ENCODE data around the gene NAA35. TPM values are rescaled to one million over a fixed set of nuclear protein-coding genes. Genes with fewer than 3 reads are reported as not detected.

Gene NAA35
- total and polyA plus RNA-seq, 2 experiments from 2014 or later = 29.2 to 31.6 TPM

DNA sequence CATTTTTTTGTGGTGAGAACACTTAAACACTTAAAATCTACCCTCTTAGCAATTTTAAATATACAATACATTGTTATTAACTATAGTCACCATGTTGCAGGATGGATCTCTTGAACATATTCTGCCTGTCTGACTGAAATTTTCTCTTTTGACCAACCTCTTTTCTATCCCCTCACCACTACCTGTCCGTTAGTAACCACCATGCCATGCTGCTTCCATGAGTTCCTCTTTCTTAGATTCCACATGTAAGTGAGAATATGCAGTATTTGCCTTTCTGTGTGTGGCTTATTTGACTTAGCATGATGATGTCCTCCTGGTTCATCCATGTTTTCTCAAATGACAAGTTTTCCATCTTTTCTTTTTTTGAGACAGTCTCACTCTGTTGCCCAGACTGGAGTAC is 48.5 kb upstream of the NAA35 start:
- H3K27me3 Mint-ChIP-seq (ENCODE audit: insufficient read depth, low read depth, poor library complexity) = peaks cover 2% of the 10 kb centered on the region
- H3K4me3 ChIP-seq = no peak overlapping the region
- H2AFZ ChIP-seq = no peak overlapping the region
- 0 out of 2 replicates have a peak, but pooled peaks cover 3% of the 10 kb centered on the region for H3K36me3 ChIP-seq (ENCODE audit: insufficient read depth)
- H3K27ac ChIP-seq (ENCODE audit: low read depth) = no peak overlapping the region
- DNase-seq (ENCODE audit: low spot score) = no peak
- H3K36me3 Mint-ChIP-seq (ENCODE audit: low read depth) = peaks cover 6% of the 10 kb centered on the region; the same call in 2 of the 3 replicates
- no peaks in the 10 kb centered on the region for H3K4me1 Mint-ChIP-seq
- no peaks in the 10 kb centered on the region for H3K27me3 ChIP-seq (ENCODE audit: insufficient read depth)
- no peaks in the 10 kb centered on the region for H3F3A ChIP-seq (replicated peaks; ENCODE audit: low read depth)
- ATAC-seq = no peak
- H3K4me2 ChIP-seq = no peak overlapping the region
- no peak overlapping the region for H3K27ac Mint-ChIP-seq
- TF ChIP-seq STAT1 (IDR thresholded peaks at IDR 0.05; ENCODE audit: unreplicated experiment) (no peak), JUNB (IDR thresholded peaks at IDR 0.05; ENCODE audit: unreplicated experiment) (no peak), ZNF114 (CRISPR knock-in tag; IDR thresholded peaks at IDR 0.05) (no peak), EZH2phosphoT487 (IDR thresholded peaks at IDR 0.05; ENCODE audit: unreplicated experiment) (no peak), CREB1 (CRISPR knock-in tag; IDR thresholded peaks at IDR 0.05; ENCODE audit: low read depth) (no peak), EZH2 (IDR thresholded peaks at IDR 0.05; ENCODE audit: low read depth, unreplicated experiment) (no peak)
- no peak overlapping the region for H3K4me3 Mint-ChIP-seq
- H3K79me2 ChIP-seq (replicated peaks; ENCODE audit: insufficient read depth) = no peaks in the 10 kb centered on the region
- peaks cover 12% of the 10 kb centered on the region for H3K9me3 Mint-ChIP-seq
- no peaks in the 10 kb centered on the region for H3K9me2 ChIP-seq (ENCODE audit: insufficient read depth)
- no peaks in the 10 kb centered on the region for H4K20me1 ChIP-seq (replicated peaks; ENCODE audit: insufficient read depth)
- H3K4me1 ChIP-seq (ENCODE audit: insufficient read depth) = no peaks in the 10 kb centered on the region

DNA sequence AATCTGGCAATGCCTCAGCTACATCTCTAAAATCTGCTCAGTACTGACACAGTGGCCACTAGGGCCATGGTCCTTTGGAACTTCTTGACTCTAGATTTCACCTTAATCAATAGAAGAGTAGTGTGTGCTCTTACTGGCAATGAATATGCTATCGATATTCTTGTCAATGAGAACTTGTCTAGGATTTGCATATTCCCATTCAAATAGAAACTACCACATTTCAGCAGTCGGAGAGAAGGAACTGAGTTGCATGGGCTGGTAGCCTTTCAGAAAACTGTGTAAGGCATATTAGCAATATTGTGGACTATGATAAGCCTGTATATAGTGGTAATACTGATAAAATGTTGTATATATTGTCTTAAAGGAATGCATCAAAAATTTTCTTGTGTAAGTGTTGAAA is 45.3 kb upstream of the NAA35 start:
- peaks cover 5% of the 10 kb centered on the region for H3K27me3 Mint-ChIP-seq (ENCODE audit: insufficient read depth, low read depth, poor library complexity)
- no peak for ATAC-seq
- Histone ChIP-seq H3K4me3 (no peak overlapping the region), H3K4me2 (no peak overlapping the region), H2AFZ (no peak overlapping the region), H3K79me2 (replicated peaks; ENCODE audit: insufficient read depth) (no peaks in the 10 kb centered on the region), H4K20me1 (replicated peaks; ENCODE audit: insufficient read depth) (no peaks in the 10 kb centered on the region), H3K9me2 (ENCODE audit: insufficient read depth) (no peaks in the 10 kb centered on the region), H3K36me3 (ENCODE audit: insufficient read depth) (0 out of 2 replicates have a peak, but pooled peaks cover 3% of the 10 kb centered on the region), H3F3A (replicated peaks; ENCODE audit: low read depth) (no peaks in the 10 kb centered on the region), H3K27me3 (ENCODE audit: insufficient read depth) (no peaks in the 10 kb centered on the region), H3K4me1 (ENCODE audit: insufficient read depth) (no peaks in the 10 kb centered on the region), H3K27ac (ENCODE audit: low read depth) (no peak overlapping the region)
- H3K27ac Mint-ChIP-seq = no peak overlapping the region
- no peak for DNase-seq (ENCODE audit: low spot score)
- H3K9me3 Mint-ChIP-seq = peaks cover 12% of the 10 kb centered on the region
- no peaks in the 10 kb centered on the region; the same call in 2 of the 3 replicates for H3K4me1 Mint-ChIP-seq
- no peak overlapping the region for H3K4me3 Mint-ChIP-seq
- H3K36me3 Mint-ChIP-seq (ENCODE audit: low read depth) = peaks cover 6% of the 10 kb centered on the region; the same call in 2 of the 3 replicates
- TF ChIP-seq JUNB (IDR thresholded peaks at IDR 0.05; ENCODE audit: unreplicated experiment) = no peak
- TF ChIP-seq ZNF331 (CRISPR knock-in tag; IDR thresholded peaks at IDR 0.05; ENCODE audit: low read depth) = no peak
- TF ChIP-seq ZNF114 (CRISPR knock-in tag; IDR thresholded peaks at IDR 0.05) = no peak
- TF ChIP-seq, protein P1, sequence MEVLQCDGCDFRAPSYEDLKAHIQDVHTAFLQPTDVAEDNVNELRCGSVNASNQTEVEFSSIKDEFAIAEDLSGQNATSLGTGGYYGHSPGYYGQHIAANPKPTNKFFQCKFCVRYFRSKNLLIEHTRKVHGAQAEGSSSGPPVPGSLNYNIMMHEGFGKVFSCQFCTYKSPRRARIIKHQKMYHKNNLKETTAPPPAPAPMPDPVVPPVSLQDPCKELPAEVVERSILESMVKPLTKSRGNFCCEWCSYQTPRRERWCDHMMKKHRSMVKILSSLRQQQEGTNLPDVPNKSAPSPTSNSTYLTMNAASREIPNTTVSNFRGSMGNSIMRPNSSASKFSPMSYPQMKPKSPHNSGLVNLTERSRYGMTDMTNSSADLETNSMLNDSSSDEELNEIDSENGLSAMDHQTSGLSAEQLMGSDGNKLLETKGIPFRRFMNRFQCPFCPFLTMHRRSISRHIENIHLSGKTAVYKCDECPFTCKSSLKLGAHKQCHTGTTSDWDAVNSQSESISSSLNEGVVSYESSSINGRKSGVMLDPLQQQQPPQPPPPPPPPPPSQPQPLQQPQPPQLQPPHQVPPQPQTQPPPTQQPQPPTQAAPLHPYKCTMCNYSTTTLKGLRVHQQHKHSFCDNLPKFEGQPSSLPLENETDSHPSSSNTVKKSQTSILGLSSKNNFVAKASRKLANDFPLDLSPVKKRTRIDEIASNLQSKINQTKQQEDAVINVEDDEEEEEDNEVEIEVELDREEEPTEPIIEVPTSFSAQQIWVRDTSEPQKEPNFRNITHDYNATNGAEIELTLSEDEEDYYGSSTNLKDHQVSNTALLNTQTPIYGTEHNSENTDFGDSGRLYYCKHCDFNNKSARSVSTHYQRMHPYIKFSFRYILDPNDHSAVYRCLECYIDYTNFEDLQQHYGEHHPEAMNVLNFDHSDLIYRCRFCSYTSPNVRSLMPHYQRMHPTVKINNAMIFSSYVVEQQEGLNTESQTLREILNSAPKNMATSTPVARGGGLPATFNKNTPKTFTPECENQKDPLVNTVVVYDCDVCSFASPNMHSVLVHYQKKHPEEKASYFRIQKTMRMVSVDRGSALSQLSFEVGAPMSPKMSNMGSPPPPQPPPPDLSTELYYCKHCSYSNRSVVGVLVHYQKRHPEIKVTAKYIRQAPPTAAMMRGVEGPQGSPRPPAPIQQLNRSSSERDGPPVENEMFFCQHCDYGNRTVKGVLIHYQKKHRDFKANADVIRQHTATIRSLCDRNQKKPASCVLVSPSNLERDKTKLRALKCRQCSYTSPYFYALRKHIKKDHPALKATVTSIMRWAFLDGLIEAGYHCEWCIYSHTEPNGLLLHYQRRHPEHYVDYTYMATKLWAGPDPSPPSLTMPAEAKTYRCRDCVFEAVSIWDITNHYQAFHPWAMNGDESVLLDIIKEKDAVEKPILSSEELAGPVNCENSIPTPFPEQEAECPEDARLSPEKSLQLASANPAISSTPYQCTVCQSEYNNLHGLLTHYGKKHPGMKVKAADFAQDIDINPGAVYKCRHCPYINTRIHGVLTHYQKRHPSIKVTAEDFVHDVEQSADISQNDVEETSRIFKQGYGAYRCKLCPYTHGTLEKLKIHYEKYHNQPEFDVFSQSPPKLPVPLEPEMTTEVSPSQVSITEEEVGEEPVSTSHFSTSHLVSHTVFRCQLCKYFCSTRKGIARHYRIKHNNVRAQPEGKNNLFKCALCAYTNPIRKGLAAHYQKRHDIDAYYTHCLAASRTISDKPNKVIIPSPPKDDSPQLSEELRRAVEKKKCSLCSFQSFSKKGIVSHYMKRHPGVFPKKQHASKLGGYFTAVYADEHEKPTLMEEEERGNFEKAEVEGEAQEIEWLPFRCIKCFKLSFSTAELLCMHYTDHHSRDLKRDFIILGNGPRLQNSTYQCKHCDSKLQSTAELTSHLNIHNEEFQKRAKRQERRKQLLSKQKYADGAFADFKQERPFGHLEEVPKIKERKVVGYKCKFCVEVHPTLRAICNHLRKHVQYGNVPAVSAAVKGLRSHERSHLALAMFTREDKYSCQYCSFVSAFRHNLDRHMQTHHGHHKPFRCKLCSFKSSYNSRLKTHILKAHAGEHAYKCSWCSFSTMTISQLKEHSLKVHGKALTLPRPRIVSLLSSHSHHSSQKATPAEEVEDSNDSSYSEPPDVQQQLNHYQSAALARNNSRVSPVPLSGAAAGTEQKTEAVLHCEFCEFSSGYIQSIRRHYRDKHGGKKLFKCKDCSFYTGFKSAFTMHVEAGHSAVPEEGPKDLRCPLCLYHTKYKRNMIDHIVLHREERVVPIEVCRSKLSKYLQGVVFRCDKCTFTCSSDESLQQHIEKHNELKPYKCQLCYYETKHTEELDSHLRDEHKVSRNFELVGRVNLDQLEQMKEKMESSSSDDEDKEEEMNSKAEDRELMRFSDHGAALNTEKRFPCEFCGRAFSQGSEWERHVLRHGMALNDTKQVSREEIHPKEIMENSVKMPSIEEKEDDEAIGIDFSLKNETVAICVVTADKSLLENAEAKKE (CRISPR knock-in tag; IDR thresholded peaks at IDR 0.05) = no peak
- TF ChIP-seq EZH2 (IDR thresholded peaks at IDR 0.05; ENCODE audit: low read depth, unreplicated experiment) = no peak
- TF ChIP-seq, protein P2, sequence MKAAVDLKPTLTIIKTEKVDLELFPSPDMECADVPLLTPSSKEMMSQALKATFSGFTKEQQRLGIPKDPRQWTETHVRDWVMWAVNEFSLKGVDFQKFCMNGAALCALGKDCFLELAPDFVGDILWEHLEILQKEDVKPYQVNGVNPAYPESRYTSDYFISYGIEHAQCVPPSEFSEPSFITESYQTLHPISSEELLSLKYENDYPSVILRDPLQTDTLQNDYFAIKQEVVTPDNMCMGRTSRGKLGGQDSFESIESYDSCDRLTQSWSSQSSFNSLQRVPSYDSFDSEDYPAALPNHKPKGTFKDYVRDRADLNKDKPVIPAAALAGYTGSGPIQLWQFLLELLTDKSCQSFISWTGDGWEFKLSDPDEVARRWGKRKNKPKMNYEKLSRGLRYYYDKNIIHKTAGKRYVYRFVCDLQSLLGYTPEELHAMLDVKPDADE (IDR thresholded peaks at IDR 0.05) = no peak
- TF ChIP-seq POLR2AphosphoS5 (IDR thresholded peaks at IDR 0.05; ENCODE audit: low read depth) = no peak
- TF ChIP-seq, protein P3, sequence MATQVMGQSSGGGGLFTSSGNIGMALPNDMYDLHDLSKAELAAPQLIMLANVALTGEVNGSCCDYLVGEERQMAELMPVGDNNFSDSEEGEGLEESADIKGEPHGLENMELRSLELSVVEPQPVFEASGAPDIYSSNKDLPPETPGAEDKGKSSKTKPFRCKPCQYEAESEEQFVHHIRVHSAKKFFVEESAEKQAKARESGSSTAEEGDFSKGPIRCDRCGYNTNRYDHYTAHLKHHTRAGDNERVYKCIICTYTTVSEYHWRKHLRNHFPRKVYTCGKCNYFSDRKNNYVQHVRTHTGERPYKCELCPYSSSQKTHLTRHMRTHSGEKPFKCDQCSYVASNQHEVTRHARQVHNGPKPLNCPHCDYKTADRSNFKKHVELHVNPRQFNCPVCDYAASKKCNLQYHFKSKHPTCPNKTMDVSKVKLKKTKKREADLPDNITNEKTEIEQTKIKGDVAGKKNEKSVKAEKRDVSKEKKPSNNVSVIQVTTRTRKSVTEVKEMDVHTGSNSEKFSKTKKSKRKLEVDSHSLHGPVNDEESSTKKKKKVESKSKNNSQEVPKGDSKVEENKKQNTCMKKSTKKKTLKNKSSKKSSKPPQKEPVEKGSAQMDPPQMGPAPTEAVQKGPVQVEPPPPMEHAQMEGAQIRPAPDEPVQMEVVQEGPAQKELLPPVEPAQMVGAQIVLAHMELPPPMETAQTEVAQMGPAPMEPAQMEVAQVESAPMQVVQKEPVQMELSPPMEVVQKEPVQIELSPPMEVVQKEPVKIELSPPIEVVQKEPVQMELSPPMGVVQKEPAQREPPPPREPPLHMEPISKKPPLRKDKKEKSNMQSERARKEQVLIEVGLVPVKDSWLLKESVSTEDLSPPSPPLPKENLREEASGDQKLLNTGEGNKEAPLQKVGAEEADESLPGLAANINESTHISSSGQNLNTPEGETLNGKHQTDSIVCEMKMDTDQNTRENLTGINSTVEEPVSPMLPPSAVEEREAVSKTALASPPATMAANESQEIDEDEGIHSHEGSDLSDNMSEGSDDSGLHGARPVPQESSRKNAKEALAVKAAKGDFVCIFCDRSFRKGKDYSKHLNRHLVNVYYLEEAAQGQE (IDR thresholded peaks at IDR 0.05; ENCODE audit: unreplicated experiment) = no peak
- TF ChIP-seq CREB1 (CRISPR knock-in tag; IDR thresholded peaks at IDR 0.05; ENCODE audit: low read depth) = no peak
- TF ChIP-seq STAT1 (IDR thresholded peaks at IDR 0.05; ENCODE audit: unreplicated experiment) = no peak

All from GM23338 (cell line).